Mucosa of rectum (tissue), 2 donors: ENCODE results near the gene LRP6.
A peak's percentile ranks its signal among the peaks of the same experiment; 100 is the strongest.
"Not testable (repeated sequence)": the region's sequence is repeated elsewhere in the genome, so short reads cannot be mapped to it uniquely, and the experiment has no call there.

Experiments
- H3K27ac ChIP-seq, 2 donors: one replicate each; pipeline ENCODE4 v1.7.0; 2013; ENCODE audit warnings: inconsistent platforms in 2 of 2, low read depth in 2 of 2, low read length in 2 of 2
- H3K27me3 ChIP-seq, 2 donors: one replicate each; pipeline ENCODE4 v1.7.0; 2013; ENCODE audit warnings: low read length in 2 of 2; ENCODE audit not compliant: control insufficient read depth in 2 of 2, insufficient read depth in 2 of 2
- H3K36me3 ChIP-seq, 2 donors: one replicate each; pipeline ENCODE4 v1.7.0; 2013; ENCODE audit warnings: low read length in 2 of 2; ENCODE audit not compliant: control insufficient read depth in 2 of 2, insufficient read depth in 2 of 2
- H3K4me1 ChIP-seq, 2 donors: one replicate each; pipeline ENCODE4 v1.7.0; 2013; ENCODE audit warnings: low read length in 2 of 2, mild to moderate bottlenecking in 1 of 2; ENCODE audit not compliant: control insufficient read depth in 2 of 2, insufficient read depth in 2 of 2
- H3K4me3 ChIP-seq, 2 donors: one replicate each; pipeline ENCODE4 v1.7.0; 2013; ENCODE audit warnings: low read length in 2 of 2
- H3K9ac ChIP-seq, 2 donors: one replicate each; pipeline ENCODE4 v1.7.0; 2013; ENCODE audit warnings: low read length in 2 of 2, low read depth in 1 of 2, mild to moderate bottlenecking in 1 of 2
- H3K9me3 ChIP-seq, 2 donors: one replicate each; pipeline ENCODE4 v1.7.0; 2013; ENCODE audit warnings: low read length in 2 of 2; ENCODE audit not compliant: control insufficient read depth in 2 of 2
- donor health status: healthy.
- donor health status: Normal muscosa, but diverticular disease.

LRP6 gene

GRCh38 chr12:12115514-12115913, 151.3 kb downstream of the LRP6 start:
- Histone ChIP-seq H3K4me3 (no peak overlapping the region), H3K4me1 (no peaks in the 10 kb centered on the region), H3K9me3 (no peaks in the 10 kb centered on the region), H3K9ac (no peak overlapping the region), H3K27ac (no peak overlapping the region), H3K27me3 (no peaks in the 10 kb centered on the region), H3K36me3 (peaks cover 3 to 9% of the 10 kb centered on the region in 2 donors)

GRCh38 chr12:12110923-12111555, 155.8 kb downstream of the LRP6 start:
- not testable (repeated sequence) for H3K9ac ChIP-seq, H3K4me1 ChIP-seq, H3K27me3 ChIP-seq, H3K27ac ChIP-seq, H3K9me3 ChIP-seq, H3K36me3 ChIP-seq
- H3K4me3 ChIP-seq: peak overlapping the region in 1 of 2 donors; percentile 10

- H3K4me1 ChIP-seq: no peaks in the 10 kb centered on the region
Observed at GRCh38 chr12:12108441-12109058, 158.3 kb downstream of the LRP6 start.

GRCh38 chr12:12107678-12108077, 159.2 kb downstream of the LRP6 start:
- Histone ChIP-seq H3K9me3 (peaks cover 0 to 2% of the 10 kb centered on the region in 2 donors), H3K36me3 (peaks cover 0 to 2% of the 10 kb centered on the region in 2 donors), H3K4me1 (no peaks in the 10 kb centered on the region), H3K9ac (no peak overlapping the region), H3K27ac (no peak overlapping the region), H3K4me3 (no peak overlapping the region), H3K27me3 (no peaks in the 10 kb centered on the region)

More at GRCh38 chr12:12108441-12109058, 158.3 kb downstream of the LRP6 start:
- Histone ChIP-seq H3K27me3 (no peaks in the 10 kb centered on the region), H3K36me3 (peaks cover 0 to 2% of the 10 kb centered on the region in 2 donors), H3K4me3 (no peak overlapping the region), H3K27ac (no peak overlapping the region), H3K9ac (no peak overlapping the region), H3K9me3 (peaks cover 0 to 2% of the 10 kb centered on the region in 2 donors)

- Histone ChIP-seq H3K9ac (no peak overlapping the region), H3K27me3 (no peaks in the 10 kb centered on the region), H3K4me1 (no peaks in the 10 kb centered on the region), H3K9me3 (no peaks in the 10 kb centered on the region), H3K36me3 (peaks cover 31 to 47% of the 10 kb centered on the region in 2 donors), H3K4me3 (no peak overlapping the region), H3K27ac (no peak overlapping the region)
Observed at GRCh38 chr12:12099102-12099501, 167.7 kb downstream of the LRP6 start.

GRCh38 chr12:12098691-12099015, 168.2 kb downstream of the LRP6 start:
- no peaks in the 10 kb centered on the region for H3K4me1 ChIP-seq
- no peak overlapping the region for H3K9ac ChIP-seq
- H3K4me3 ChIP-seq: no peak overlapping the region
- peaks cover 31 to 47% of the 10 kb centered on the region in 2 donors for H3K36me3 ChIP-seq
- no peaks in the 10 kb centered on the region for H3K27me3 ChIP-seq
- no peak overlapping the region for H3K27ac ChIP-seq
- H3K9me3 ChIP-seq: no peaks in the 10 kb centered on the region

- no peak overlapping the region for H3K27ac ChIP-seq
- no peaks in the 10 kb centered on the region for H3K27me3 ChIP-seq
- H3K4me1 ChIP-seq: no peaks in the 10 kb centered on the region
- no peak overlapping the region for H3K4me3 ChIP-seq
- no peak overlapping the region for H3K9ac ChIP-seq
- H3K9me3 ChIP-seq: no peaks in the 10 kb centered on the region
- peaks cover 31 to 45% of the 10 kb centered on the region in 2 donors for H3K36me3 ChIP-seq
Observed at GRCh38 chr12:12097891-12098690, 168.8 kb downstream of the LRP6 start.

GRCh38 chr12:12095021-12095420, 171.8 kb downstream of the LRP6 start:
- no peak overlapping the region for H3K9ac ChIP-seq
- H3K27ac ChIP-seq: no peak overlapping the region
- peaks cover 33 to 39% of the 10 kb centered on the region in 2 donors for H3K36me3 ChIP-seq

GRCh38 chr12:12094481-12094880, 172.4 kb downstream of the LRP6 start:
- H3K9ac ChIP-seq: no peak overlapping the region
- peaks cover 29 to 35% of the 10 kb centered on the region in 2 donors for H3K36me3 ChIP-seq
- H3K27me3 ChIP-seq: no peaks in the 10 kb centered on the region
- H3K27ac ChIP-seq: no peak overlapping the region
- H3K4me3 ChIP-seq: no peak overlapping the region
- no peaks in the 10 kb centered on the region for H3K4me1 ChIP-seq
- H3K9me3 ChIP-seq: no peaks in the 10 kb centered on the region

More at GRCh38 chr12:12095021-12095420, 171.8 kb downstream of the LRP6 start:
- Histone ChIP-seq H3K4me3 (no peak overlapping the region), H3K9me3 (no peaks in the 10 kb centered on the region), H3K4me1 (no peaks in the 10 kb centered on the region), H3K27me3 (no peaks in the 10 kb centered on the region)

GRCh38 chr12:12091977-12092663, 174.7 kb downstream of the LRP6 start:
- Histone ChIP-seq H3K36me3 (peaks cover 22 to 25% of the 10 kb centered on the region in 2 donors), H3K9me3 (no peaks in the 10 kb centered on the region), H3K4me3 (no peak overlapping the region)

More at GRCh38 chr12:12091977-12092663, 174.7 kb downstream of the LRP6 start:
- no peaks in the 10 kb centered on the region for H3K4me1 ChIP-seq
- H3K27me3 ChIP-seq: no peaks in the 10 kb centered on the region
- no peak overlapping the region for H3K9ac ChIP-seq
- H3K27ac ChIP-seq: no peak overlapping the region
